IPS-15b (cell line): ENCODE results near the gene REXO5.

ENCODE experiments used
- H3K27me3 ChIP-seq: one replicate; pipeline ENCODE4 v1.6.1; 2013; ENCODE audit warnings: low read length; ENCODE audit not compliant: control insufficient read depth, insufficient read depth
- H3K36me3 ChIP-seq: one replicate; pipeline ENCODE4 v1.6.1; 2013; ENCODE audit warnings: low read length; ENCODE audit not compliant: control insufficient read depth, insufficient read depth
- H3K4me1 ChIP-seq: one replicate; pipeline ENCODE4 v1.6.1; 2013; ENCODE audit warnings: mild to moderate bottlenecking, low read length; ENCODE audit not compliant: control insufficient read depth, insufficient read depth
- H3K4me3 ChIP-seq: one replicate; pipeline ENCODE4 v1.5.1; 2013; ENCODE audit warnings: low read depth, low read length
- H3K9ac ChIP-seq: one replicate; pipeline ENCODE4 v1.6.1; 2013; ENCODE audit warnings: low read depth, mild to moderate bottlenecking, low read length
- H3K9me3 ChIP-seq: one replicate; pipeline ENCODE4 v1.6.1; 2013; ENCODE audit warnings: mild to moderate bottlenecking, low read length; ENCODE audit not compliant: control insufficient read depth, insufficient read depth

The REXO5 gene

DNA sequence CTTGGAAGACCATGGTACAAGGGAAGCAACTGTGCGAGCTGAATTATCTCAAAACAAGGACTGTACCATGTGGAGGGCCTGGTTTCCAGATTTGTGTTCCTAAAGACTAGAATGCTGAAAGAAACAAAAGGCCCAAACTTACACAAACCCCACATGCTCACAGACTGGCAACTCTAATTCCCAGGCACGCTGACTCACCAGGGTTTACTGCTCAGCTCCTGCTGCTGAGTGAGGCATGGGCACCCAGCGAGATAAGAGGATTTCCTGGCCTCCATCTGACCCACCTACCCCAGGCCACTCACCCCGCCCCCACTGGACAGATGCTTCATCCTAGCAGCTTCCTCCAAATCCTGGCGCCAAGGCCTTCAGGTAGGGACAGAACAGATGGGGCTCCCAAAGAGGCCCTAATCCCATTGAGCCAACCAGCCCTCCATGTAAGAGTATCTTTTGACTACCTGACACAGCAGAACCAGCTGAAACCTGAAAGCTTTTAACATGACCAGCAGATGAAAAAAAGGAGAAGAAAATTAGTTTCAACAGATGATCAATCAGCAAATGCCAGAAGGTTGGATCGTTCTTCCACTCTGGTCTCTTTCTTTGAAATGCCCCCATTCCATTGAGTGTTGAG lies 59.9 kb downstream of the REXO5 start:
- peaks cover 11% of the 10 kb centered on the region for H3K4me1 ChIP-seq
- peaks cover 9% of the 10 kb centered on the region for H3K36me3 ChIP-seq
- H3K4me3 ChIP-seq: no peak overlapping the region
- H3K27me3 ChIP-seq: no peaks in the 10 kb centered on the region
- H3K9ac ChIP-seq: no peak overlapping the region
- no peaks in the 10 kb centered on the region for H3K9me3 ChIP-seq

DNA sequence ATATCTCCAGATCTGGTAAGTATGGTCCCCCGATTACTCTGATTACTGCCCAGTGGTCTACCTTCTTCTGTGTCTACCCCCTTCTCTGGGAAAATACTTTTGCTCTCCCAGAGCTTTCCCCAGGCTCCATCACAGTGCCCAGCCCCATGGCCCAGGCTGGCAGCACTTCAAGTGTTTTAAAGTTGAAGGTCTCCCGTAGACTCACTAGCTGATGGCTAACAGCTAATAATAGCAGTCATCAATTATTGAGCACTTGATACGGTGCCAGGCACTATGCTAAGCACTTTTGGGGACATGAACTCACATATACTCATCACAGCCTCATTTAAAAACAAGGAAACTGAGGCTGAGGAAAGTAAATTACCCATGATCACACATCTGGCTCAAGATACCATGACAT lies 60.5 kb downstream of the REXO5 start:
- Histone ChIP-seq H3K4me3 (no peak overlapping the region), H3K4me1 (peaks cover 11% of the 10 kb centered on the region), H3K9ac (no peak overlapping the region), H3K27me3 (no peaks in the 10 kb centered on the region), H3K36me3 (peaks cover 6% of the 10 kb centered on the region), H3K9me3 (no peaks in the 10 kb centered on the region)

DNA sequence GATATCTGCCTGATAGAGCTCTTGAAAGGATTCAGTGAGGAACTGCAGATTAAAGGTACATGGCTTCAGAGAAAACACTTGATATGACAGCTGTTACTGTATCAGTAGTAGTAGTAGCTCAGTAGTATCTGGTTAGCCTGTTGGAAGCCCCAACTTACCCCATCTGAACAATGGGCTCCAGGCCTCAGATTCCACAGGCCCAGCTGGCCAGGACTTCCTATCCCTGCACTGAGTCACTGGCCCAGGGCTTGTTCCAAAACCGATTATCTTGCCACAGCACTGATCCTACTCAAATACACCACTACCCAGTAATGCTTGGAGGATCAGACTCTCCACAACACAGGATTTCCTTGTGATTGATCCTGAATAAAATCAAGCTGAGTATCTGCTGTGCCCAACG lies 61.3 kb downstream of the REXO5 start:
- Histone ChIP-seq H3K4me3 (no peak overlapping the region), H3K4me1 (peaks cover 11% of the 10 kb centered on the region), H3K36me3 (no peaks in the 10 kb centered on the region), H3K9ac (no peak overlapping the region), H3K27me3 (no peaks in the 10 kb centered on the region), H3K9me3 (no peaks in the 10 kb centered on the region)

DNA sequence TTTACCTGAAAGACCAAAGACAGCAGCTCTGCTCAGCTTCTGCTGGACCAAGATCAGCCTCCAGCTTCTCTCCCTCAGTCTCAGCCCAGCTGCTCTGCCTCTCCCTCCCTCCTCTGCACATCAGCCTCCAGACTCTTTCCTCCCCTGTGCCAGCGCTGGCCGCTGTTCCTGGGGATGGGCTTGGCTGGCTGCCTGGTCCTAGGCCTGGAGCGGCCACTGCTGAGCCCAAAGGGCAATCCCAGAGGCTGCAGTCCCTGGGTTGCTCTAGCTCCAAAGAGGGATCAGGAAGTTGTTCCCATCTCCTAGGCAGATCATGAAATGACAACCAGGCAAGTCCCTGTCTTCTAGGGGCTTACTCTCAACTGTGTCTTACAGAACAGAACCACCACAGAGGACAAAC lies 62.6 kb downstream of the REXO5 start:
- Histone ChIP-seq H3K4me1 (peaks cover 6% of the 10 kb centered on the region), H3K9ac (no peak overlapping the region), H3K36me3 (no peaks in the 10 kb centered on the region), H3K9me3 (no peaks in the 10 kb centered on the region), H3K27me3 (no peaks in the 10 kb centered on the region), H3K4me3 (no peak overlapping the region)

DNA sequence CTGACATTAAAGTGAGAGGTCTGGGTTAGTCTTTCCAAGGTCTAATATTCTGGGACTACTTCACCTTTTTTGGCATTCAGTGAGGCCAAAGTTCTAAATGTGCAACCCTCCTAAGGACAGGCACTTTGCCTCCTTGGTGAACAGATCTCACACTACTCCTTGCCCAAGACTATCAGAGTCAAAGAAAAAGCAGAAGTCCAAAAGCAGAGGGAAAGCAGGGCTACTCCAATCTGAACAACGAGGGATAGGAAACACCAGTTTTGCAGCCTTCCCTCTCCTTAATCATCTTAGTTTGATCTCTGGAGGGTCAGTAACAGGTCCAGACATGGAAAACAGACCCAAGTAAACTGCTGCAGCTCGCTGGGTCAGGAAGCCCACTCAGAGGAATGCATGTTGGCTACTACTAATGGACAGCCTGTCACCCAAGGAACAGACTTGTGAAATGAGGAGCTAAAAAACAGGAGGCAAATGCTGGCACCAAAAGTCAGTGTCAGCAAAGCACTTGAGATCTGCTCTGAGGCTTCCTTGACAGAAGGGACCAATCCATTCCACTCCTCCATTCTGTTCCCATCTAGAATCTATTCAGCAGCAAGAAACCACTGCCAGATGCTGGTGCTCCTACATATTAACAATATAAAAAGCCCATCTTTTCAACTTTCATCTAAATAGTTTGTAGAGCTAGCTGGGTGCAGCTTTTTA lies 63.9 kb downstream of the REXO5 start:
- H3K36me3 ChIP-seq: no peaks in the 10 kb centered on the region
- no peaks in the 10 kb centered on the region for H3K27me3 ChIP-seq
- peaks cover 6% of the 10 kb centered on the region for H3K4me1 ChIP-seq
- peak overlapping the region; percentile 27 for H3K9ac ChIP-seq
- H3K4me3 ChIP-seq: no peak overlapping the region
- no peaks in the 10 kb centered on the region for H3K9me3 ChIP-seq

DNA sequence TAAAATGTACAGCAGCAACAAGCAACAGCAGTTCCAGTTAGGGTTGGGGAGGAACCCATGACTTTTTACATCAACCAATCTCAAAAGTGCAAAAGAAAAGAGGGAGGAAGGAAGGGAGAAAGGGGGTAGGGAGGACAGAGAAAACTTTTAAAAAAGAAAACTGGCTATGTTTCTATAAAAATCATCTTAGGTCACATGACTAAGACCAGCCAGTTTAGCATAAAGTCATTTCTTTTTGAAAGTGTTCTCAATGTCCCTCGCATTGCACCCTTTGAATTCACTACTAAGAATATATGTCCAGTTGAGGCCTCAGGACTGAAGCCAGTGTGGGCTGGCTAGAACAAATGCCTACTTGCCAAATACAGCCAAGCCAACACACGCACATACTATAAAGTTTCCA lies 64.9 kb downstream of the REXO5 start:
- Histone ChIP-seq H3K9me3 (no peaks in the 10 kb centered on the region), H3K4me3 (no peak overlapping the region), H3K4me1 (peaks cover under 1% of the 10 kb centered on the region), H3K36me3 (no peaks in the 10 kb centered on the region), H3K9ac (no peak overlapping the region), H3K27me3 (no peaks in the 10 kb centered on the region)

DNA sequence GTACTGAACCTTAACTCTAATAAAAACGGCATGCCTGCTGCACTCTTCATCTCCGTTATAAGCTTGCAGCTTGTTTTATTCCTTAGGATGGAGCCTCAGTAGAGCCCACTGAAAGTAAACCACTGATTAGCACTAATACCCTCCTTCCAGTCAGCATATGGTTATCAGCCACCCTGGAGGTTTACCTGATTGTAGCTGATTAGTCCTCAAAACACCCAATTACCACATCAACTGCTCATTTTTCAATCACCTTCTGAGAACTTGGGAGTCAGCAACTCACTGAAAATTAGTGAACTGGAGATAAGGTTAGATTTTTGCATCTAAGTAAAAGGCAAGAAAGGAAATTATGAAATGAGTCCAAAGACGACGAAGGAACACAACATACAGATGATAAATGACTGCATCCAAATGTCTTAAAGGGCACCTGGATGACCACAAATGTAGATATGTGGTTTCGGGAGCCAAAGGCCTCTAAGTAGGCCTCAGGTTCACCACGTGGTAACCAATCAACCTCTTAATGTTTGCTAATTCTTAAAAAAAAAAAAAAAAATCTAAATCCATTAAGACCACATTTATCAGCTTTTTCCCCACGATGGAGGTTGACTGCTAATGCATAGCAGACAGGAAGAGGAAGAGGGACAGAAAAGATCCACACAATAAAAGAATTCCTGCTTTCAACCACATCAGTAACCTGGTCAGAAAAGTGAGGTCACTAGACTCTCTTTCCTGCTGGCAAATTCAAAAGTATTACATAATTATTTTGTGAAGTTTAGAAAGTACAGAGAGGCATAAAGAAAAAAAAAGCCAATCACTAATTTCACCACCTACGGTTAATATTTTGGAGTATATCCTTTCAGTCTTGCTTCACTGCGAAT lies 65.9 kb downstream of the REXO5 start:
- Histone ChIP-seq H3K4me1 (no peaks in the 10 kb centered on the region), H3K9ac (no peak overlapping the region)

DNA sequence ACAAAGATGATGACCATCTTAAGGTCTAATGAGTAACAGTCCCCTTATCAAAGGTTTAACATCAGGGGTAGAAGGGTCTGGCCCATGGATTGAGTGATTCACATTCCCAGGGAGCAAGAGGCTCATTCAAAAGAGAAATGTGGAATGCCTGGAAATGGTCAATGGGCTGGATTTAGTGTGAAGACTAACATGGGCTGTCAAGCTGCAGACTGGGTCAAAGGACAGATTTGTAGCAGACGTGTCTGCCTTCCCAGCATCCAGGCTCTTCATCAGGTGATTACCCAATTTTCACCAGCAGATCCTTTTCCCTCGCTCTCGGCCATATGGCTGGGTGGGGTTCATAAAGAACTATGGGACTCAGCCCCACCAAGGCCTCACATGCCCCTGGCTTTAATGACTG lies 67.0 kb downstream of the REXO5 start:
- H3K36me3 ChIP-seq: no peaks in the 10 kb centered on the region
- no peaks in the 10 kb centered on the region for H3K4me1 ChIP-seq
- no peak overlapping the region for H3K4me3 ChIP-seq
- H3K27me3 ChIP-seq: no peaks in the 10 kb centered on the region
- no peaks in the 10 kb centered on the region for H3K9me3 ChIP-seq
- no peak overlapping the region for H3K9ac ChIP-seq

More for the DNA sequence above, 65.9 kb downstream of the REXO5 start:
- no peak overlapping the region for H3K4me3 ChIP-seq
- H3K36me3 ChIP-seq: no peaks in the 10 kb centered on the region
- no peaks in the 10 kb centered on the region for H3K27me3 ChIP-seq
- H3K9me3 ChIP-seq: no peaks in the 10 kb centered on the region

DNA sequence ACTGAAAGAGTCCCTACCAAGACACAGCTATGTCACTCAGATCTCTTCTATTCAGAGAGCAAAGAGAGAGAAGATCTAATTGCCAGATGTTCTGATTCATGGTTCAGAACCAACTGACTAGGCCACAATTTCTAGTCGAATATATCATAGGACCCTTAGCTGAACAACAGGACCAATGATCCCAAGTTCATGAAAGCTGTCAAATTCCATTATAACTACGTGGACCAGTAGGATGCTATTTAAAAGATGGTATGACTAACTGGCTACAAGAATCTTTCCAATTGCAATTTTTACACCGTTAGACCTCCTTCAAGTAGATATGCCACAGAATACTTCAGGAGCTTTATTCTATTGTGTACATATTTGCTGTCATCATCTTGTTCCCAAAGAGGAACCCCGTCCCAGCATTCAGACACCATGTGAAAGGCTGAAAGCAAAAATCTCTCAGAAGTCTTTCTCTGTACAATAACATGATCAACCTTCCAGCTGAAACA lies 67.8 kb downstream of the REXO5 start:
- Histone ChIP-seq H3K27me3 (no peaks in the 10 kb centered on the region), H3K36me3 (no peaks in the 10 kb centered on the region), H3K9me3 (no peaks in the 10 kb centered on the region), H3K9ac (no peak overlapping the region), H3K4me1 (no peaks in the 10 kb centered on the region), H3K4me3 (no peak overlapping the region)

DNA sequence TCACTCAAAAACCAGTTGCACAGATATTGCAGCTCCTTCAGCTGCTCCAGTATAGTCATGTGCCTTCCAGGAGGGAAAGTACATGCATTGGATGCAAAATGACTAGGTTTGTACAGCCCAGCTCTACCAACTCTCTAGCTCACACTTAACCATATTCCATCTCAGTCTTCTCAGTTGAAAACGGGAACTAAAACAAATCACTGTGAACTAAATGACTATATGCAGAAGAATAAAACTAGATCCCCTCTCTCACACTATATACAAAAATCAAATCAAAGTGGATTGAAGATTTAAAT lies 69.0 kb downstream of the REXO5 start:
- H3K9ac ChIP-seq: no peak overlapping the region
- no peaks in the 10 kb centered on the region for H3K27me3 ChIP-seq
- H3K4me3 ChIP-seq: no peak overlapping the region
- no peaks in the 10 kb centered on the region for H3K36me3 ChIP-seq
- H3K4me1 ChIP-seq: no peaks in the 10 kb centered on the region
- H3K9me3 ChIP-seq: no peaks in the 10 kb centered on the region

DNA sequence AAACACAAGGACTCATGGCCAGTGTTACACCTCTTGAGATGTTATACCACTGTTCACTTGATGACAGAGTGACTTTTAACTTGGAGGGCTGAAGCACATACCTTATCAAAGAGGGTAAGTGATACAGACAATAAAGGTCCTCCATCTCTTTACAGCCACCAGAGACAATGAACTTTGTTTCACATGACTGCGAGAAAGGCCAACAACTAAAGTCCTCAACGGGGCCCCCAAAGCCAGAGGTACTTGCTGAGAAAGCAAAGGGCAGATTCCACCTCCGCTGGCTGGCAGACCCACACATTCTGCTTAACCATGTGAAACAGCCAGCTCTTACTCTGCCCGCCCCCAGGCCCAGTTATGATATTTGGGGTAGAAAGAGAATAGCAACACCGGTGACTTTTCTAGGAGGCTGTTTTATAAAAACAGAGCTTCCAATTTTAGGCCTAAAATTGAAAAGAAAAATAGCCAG lies 72.4 kb downstream of the REXO5 start:
- Histone ChIP-seq H3K36me3 (no peaks in the 10 kb centered on the region), H3K27me3 (no peaks in the 10 kb centered on the region), H3K9me3 (no peaks in the 10 kb centered on the region), H3K4me3 (no peak overlapping the region), H3K4me1 (no peaks in the 10 kb centered on the region), H3K9ac (no peak overlapping the region)
